PC-3 (cell line): Measurements from ENCODE around the gene NDUFC2. TPM values are rescaled to one million over a fixed set of nuclear protein-coding genes. Genes with fewer than 3 reads are reported as not detected.

Experiments used
- ATAC-seq: fragments of 200-7000 bp; cut with Tn5 transposase; 2 replicates; pipeline ENCODE4 v1.9.1; 2020; ENCODE audit warnings: mild to moderate bottlenecking, moderate library complexity
- BruUV-seq: library from RNA; stranded (reverse); fragments of 400-500 nt; replicated peaks from 2 replicates; lab custom pipeline; 2021; lab: Mats Ljungman, UMichigan
- CTCF ChIA-PET: fragments of 300-600 bp; sonication (Branson Sonifier 250); formaldehyde crosslinking; loops from one replicate; lab custom pipeline; 2022; ENCODE audit warnings: antibody characterized with exemption; lab: Charles Lee
- POLR2A ChIA-PET: fragments of 300-600 bp; sonication (Branson Sonifier 250); formaldehyde crosslinking; loops from one replicate; lab custom pipeline; 2022; ENCODE audit warnings: antibody characterized with exemption; ENCODE audit not compliant: unreplicated experiment; lab: Charles Lee
- DNase-seq: peaks from one replicate; pipeline ENCODE4 v3.0.0-alpha.2; 2015
- H2AFZ ChIP-seq: fragments of 300-600 bp; sonication (generic); 2 replicates; pipeline ENCODE4 v1.6.0; 2016; ENCODE audit warnings: antibody characterized with exemption, low read length
- H3F3A ChIP-seq: fragments of 300-600 bp; sonication (generic); one replicate; pipeline ENCODE4 v1.6.0; 2017; ENCODE audit warnings: antibody characterized with exemption, low read length, control low read depth, mild to moderate bottlenecking; ENCODE audit not compliant: unreplicated experiment
- H3K27ac ChIP-seq: fragments of 300-600 bp; sonication (generic); 2 replicates; pipeline ENCODE4 v1.5.1; 2016; ENCODE audit warnings: mild to moderate bottlenecking, low read length
- H3K27me3 ChIP-seq: fragments of 300-600 bp; sonication (generic); 2 replicates; pipeline ENCODE4 v1.6.1; 2016; ENCODE audit warnings: low read length, mixed read lengths
- H3K36me3 ChIP-seq: fragments of 300-600 bp; sonication (generic); 2 replicates; pipeline ENCODE4 v1.6.1; 2016; ENCODE audit warnings: low read depth, mixed run types, low read length, mixed read lengths
- H3K4me1 ChIP-seq: fragments of 300-600 bp; sonication (generic); 2 replicates; pipeline ENCODE4 v1.5.1; 2016; ENCODE audit warnings: low read length; ENCODE audit not compliant: insufficient read depth
- H3K4me2 ChIP-seq: fragments of 300-600 bp; sonication (generic); 2 replicates; pipeline ENCODE4 v1.6.0; 2016; ENCODE audit warnings: low read length
- H3K4me3 ChIP-seq: fragments of 300-600 bp; sonication (generic); 2 replicates; pipeline ENCODE4 v1.5.1; 2016; ENCODE audit warnings: mild to moderate bottlenecking, low read length, mixed read lengths
- H3K79me2 ChIP-seq: fragments of 300-600 bp; sonication (generic); 2 replicates; pipeline ENCODE4 v1.6.1; 2017; ENCODE audit warnings: low read length, mixed read lengths
- H3K9ac ChIP-seq: fragments of 300-600 bp; sonication (generic); 2 replicates; pipeline ENCODE4 v1.6.0; 2016; ENCODE audit warnings: mild to moderate bottlenecking, low read length
- H3K9me2 ChIP-seq: fragments of 300-600 bp; sonication (generic); replicated peaks from 2 replicates; pipeline ENCODE4 v1.6.1; 2016; ENCODE audit warnings: mixed run types, low read length, mixed read lengths
- H3K9me3 ChIP-seq: fragments of 300-600 bp; sonication (generic); 2 replicates; pipeline ENCODE4 v1.6.1; 2016; ENCODE audit warnings: low read length, mixed read lengths
- H4K20me1 ChIP-seq: fragments of 300-600 bp; sonication (generic); 2 replicates; pipeline ENCODE4 v1.6.1; 2016; ENCODE audit warnings: low read length, mixed read lengths
- EZH2 ChIP-seq: fragments of 300-600 bp; sonication (generic); IDR thresholded peaks from one replicate; pipeline ENCODE4 v1.6.1; 2017; ENCODE audit warnings: antibody characterized with exemption, mild to moderate bottlenecking, low read length; ENCODE audit not compliant: unreplicated experiment
- EZH2phosphoT487 ChIP-seq: fragments of 300-600 bp; sonication (generic); IDR thresholded peaks from 2 replicates; pipeline ENCODE4 v1.6.1; 2018; ENCODE audit warnings: mild to moderate bottlenecking, antibody characterized with exemption, low read length, borderline replicate concordance
- intact Hi-C: fragments of 100-400 bp; cut with micrococcal nuclease; formaldehyde crosslinking; loops from 2 replicates; pipeline ENCODE4 v1.9.0; 2023
- total RNA-seq: library from RNA; depleted of rRNA; stranded (reverse); fragments of >200 nt; gene quantifications from 2 replicates; pipeline ENCODE4 v1.2.3, GENCODE V29; 2014
- TF ChIP-seq, protein P1 (sequence below): fragments of 300-600 bp; sonication (generic); conservative IDR thresholded peaks from 2 replicates; pipeline ENCODE4 v1.5.1; 2017; ENCODE audit warnings: antibody characterized with exemption, low read depth, mild to moderate bottlenecking, low read length

The NDUFC2 gene
- total RNA-seq, 1 experiment from 2014 or later: 304 TPM

DNA sequence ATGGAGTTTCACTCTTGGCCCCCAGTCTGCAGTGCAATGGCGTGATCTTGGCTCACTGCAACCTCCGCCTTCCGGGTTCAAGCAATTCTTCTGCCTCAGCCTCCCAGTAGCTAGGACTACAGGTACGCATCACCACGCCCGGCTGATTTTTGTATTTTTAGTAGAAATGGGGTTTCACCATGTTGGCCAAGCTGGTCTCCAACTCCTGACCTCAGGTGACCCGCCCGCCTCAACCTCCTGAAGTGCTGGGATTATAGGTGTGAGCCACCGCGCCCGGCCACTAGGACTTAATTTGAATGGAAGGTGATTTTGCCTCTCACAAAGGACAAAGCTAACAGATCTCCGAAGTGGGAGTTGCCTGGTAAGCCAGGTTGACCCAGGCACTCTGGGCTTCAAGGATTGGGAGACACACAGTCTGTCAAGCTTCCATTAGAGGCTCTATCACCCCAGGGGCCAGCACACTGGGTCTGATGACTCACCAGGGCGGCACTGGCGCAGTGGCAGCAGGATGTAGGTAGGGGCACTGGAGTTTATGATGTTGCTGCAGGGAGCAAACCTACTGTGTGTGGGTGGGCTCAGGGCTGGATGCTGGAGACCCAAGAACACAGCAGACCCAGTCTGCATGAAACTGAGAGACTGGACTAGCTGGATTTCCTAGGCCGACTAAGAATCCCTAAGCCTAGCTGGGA, 38.8 kb downstream of the NDUFC2 start:
- Histone ChIP-seq H4K20me1 (no peaks in the 10 kb centered on the region), H3K9me2 (no peaks in the 10 kb centered on the region), H3K27ac (no peak overlapping the region; the same call in 1 of the 2 replicates), H3K4me1 (peaks cover 33% of the 10 kb centered on the region), H3K79me2 (no peaks in the 10 kb centered on the region), H3K27me3 (no peaks in the 10 kb centered on the region), H3K9ac (peak overlapping the region; percentile 67; the same call in 1 of the 2 replicates), H3K36me3 (no peaks in the 10 kb centered on the region), H3F3A (no peaks in the 10 kb centered on the region), H2AFZ (no peak overlapping the region), H3K9me3 (no peaks in the 10 kb centered on the region), H3K4me3 (no peak overlapping the region), H3K4me2 (0 out of 2 replicates have a peak overlapping the region, but pooled peaks have one; percentile 0)
- TF ChIP-seq EZH2 (no peak), EZH2phosphoT487 (no peak)
- TF ChIP-seq, protein P1, sequence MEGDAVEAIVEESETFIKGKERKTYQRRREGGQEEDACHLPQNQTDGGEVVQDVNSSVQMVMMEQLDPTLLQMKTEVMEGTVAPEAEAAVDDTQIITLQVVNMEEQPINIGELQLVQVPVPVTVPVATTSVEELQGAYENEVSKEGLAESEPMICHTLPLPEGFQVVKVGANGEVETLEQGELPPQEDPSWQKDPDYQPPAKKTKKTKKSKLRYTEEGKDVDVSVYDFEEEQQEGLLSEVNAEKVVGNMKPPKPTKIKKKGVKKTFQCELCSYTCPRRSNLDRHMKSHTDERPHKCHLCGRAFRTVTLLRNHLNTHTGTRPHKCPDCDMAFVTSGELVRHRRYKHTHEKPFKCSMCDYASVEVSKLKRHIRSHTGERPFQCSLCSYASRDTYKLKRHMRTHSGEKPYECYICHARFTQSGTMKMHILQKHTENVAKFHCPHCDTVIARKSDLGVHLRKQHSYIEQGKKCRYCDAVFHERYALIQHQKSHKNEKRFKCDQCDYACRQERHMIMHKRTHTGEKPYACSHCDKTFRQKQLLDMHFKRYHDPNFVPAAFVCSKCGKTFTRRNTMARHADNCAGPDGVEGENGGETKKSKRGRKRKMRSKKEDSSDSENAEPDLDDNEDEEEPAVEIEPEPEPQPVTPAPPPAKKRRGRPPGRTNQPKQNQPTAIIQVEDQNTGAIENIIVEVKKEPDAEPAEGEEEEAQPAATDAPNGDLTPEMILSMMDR: no peak
- ATAC-seq (0 out of 2 replicates have a peak, but pooled peaks have one; percentile 16), DNase-seq (peak; percentile 41)
- ChIA-PET CTCF (no interaction called here), POLR2A (no interaction called here)
- intact Hi-C loops: no loop called here
- TSS peak; percentile 12 for BruUV-seq

DNA sequence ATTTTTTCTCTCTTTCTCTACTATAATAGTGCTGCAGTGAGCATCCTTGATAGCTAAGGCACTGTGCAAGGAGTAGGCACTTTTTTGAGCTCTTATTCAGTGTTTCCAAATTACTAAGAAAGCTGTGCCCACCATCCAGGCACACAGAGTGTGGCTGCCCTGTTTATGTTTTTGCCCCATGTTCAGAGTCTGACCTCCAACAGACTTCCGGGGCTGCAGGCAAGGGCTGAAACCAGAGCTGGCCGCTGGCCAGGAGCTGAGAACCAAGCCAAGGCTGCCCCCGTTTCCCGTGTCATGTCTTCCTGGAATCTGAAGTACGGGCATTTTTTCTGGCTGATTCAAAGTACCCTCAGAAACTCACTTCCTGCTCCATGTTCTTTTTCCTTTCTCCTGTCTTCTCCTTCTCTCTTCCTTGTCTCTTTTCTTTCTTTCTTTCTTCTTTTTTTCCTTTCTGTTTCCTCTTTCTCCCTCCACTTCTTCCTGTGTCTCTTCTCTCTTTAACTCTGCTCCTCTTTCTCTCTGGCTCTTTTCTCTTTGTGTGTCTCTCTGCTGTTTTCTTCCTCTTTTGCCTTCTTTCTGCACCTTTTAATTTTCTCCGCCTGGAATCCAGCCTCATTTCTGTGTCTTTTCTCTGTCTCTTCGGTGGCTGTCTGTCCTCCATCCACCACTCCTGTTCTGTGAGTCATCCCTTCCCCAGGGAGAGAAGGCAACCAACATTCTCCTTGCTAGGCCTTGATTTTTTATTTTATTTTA, 39.6 kb downstream of the NDUFC2 start:
- ATAC-seq (peak; percentile 70), DNase-seq (peak; percentile 91)
- no peaks in the 10 kb centered on the region for H3K9me3 ChIP-seq
- no peaks in the 10 kb centered on the region for H3K79me2 ChIP-seq
- peak overlapping the region; percentile 55 for H3K4me3 ChIP-seq
- no peaks in the 10 kb centered on the region for H3F3A ChIP-seq
- no peaks in the 10 kb centered on the region for H3K36me3 ChIP-seq
- H3K4me1 ChIP-seq: peaks cover 29% of the 10 kb centered on the region
- intact Hi-C loops: no loop called here
- ChIA-PET POLR2A (no interaction called here), CTCF (interaction anchor here (0.6 kb wide), 2 partner anchors 38 to 1011 kb away, joined by 4 read pairs; no protein-coding TSS in a partner anchor)
- TF ChIP-seq EZH2phosphoT487 (no peak), EZH2 (no peak)
- TF ChIP-seq, protein P1: no peak
- peak overlapping the region; percentile 95 for H2AFZ ChIP-seq
- H3K27ac ChIP-seq: peak overlapping the region; percentile 88
- H3K27me3 ChIP-seq: no peaks in the 10 kb centered on the region
- H3K9me2 ChIP-seq: no peaks in the 10 kb centered on the region
- H3K9ac ChIP-seq: peak overlapping the region; percentile 67
- H4K20me1 ChIP-seq: no peaks in the 10 kb centered on the region
- peak overlapping the region; percentile 78 for H3K4me2 ChIP-seq
- no TSS peak for BruUV-seq
